ENCODE measurements around the gene EPG5.
A peak's percentile ranks its signal among the peaks of the same experiment; 100 is the strongest.
"Not testable (repeated sequence)": the region's sequence is repeated elsewhere in the genome, so short reads cannot be mapped to it uniquely, and the experiment has no call there.

Gene EPG5

GRCh38 chr18:45826084-45826483 lies 141.0 kb downstream of the EPG5 start:
- intact Hi-C loops (cut with micrococcal nuclease): no loop called here
- no peaks in the 10 kb centered on the region for H3K9me3 Mint-ChIP-seq
- H3K4me3 Mint-ChIP-seq: no peak overlapping the region
- peak overlapping the region; percentile 92 for H3K27ac Mint-ChIP-seq
- no peaks in the 10 kb centered on the region for H3K36me3 Mint-ChIP-seq (ENCODE audit: low read depth)
- H3K4me1 Mint-ChIP-seq (ENCODE audit: low read depth): peaks cover 64% of the 10 kb centered on the region
- no peaks in the 10 kb centered on the region for H3K27me3 Mint-ChIP-seq

GRCh38 chr18:45825258-45826044 lies 141.7 kb downstream of the EPG5 start, which contains the start of gene SIGLEC15:
Gene SIGLEC15, plus strand, starts transcription at chr18:45825675. Its CDS starts 54 bp downstream, at chr18:45825729.
- Mint-ChIP-seq H3K4me3 (no peak within 1 kb of the TSS), H3K36me3 (ENCODE audit: low read depth) (no peaks in the 10 kb centered on the region), H3K27me3 (no peaks in the 10 kb centered on the region), H3K27ac (peak within 1 kb of the TSS; percentile 92), H3K4me1 (ENCODE audit: low read depth) (peaks cover 64% of the 10 kb centered on the region), H3K9me3 (no peaks in the 10 kb centered on the region)
- intact Hi-C loops (cut with micrococcal nuclease): no loop called here

- H3K36me3 Mint-ChIP-seq (ENCODE audit: low read depth): no peaks in the 10 kb centered on the region
- H3K9me3 Mint-ChIP-seq: no peaks in the 10 kb centered on the region
- H3K27me3 Mint-ChIP-seq: no peaks in the 10 kb centered on the region
- no peak overlapping the region for H3K27ac Mint-ChIP-seq
- peaks cover 48% of the 10 kb centered on the region for H3K4me1 Mint-ChIP-seq (ENCODE audit: low read depth)
- no peak overlapping the region for H3K4me3 Mint-ChIP-seq
- intact Hi-C loops (cut with micrococcal nuclease): no loop called here
These were observed 145.4 kb downstream of the EPG5 start for GRCh38 chr18:45821711-45822110.

GRCh38 chr18:45821026-45821425 lies 146.1 kb downstream of the EPG5 start:
- H3K4me1 Mint-ChIP-seq (ENCODE audit: low read depth): peaks cover 42% of the 10 kb centered on the region
- intact Hi-C loops (cut with micrococcal nuclease): no loop called here
- no peak overlapping the region for H3K27ac Mint-ChIP-seq
- H3K4me3 Mint-ChIP-seq: no peak overlapping the region
- H3K27me3 Mint-ChIP-seq: no peaks in the 10 kb centered on the region
- no peaks in the 10 kb centered on the region for H3K36me3 Mint-ChIP-seq (ENCODE audit: low read depth)
- H3K9me3 Mint-ChIP-seq: no peaks in the 10 kb centered on the region

- H3K4me3 Mint-ChIP-seq: no peak overlapping the region
- intact Hi-C loops (cut with micrococcal nuclease): no loop called here
These were observed 146.9 kb downstream of the EPG5 start for GRCh38 chr18:45820106-45820745.

GRCh38 chr18:45818765-45819164 lies 148.4 kb downstream of the EPG5 start:
- H3K36me3 Mint-ChIP-seq (ENCODE audit: low read depth); intact Hi-C loops (cut with micrococcal nuclease): not testable (repeated sequence)

More at GRCh38 chr18:45820106-45820745, 146.9 kb downstream of the EPG5 start:
- H3K9me3 Mint-ChIP-seq: no peaks in the 10 kb centered on the region
- peaks cover 34% of the 10 kb centered on the region for H3K4me1 Mint-ChIP-seq (ENCODE audit: low read depth)
- peak overlapping the region; percentile 44 for H3K27ac Mint-ChIP-seq
- no peaks in the 10 kb centered on the region for H3K27me3 Mint-ChIP-seq
- H3K36me3 Mint-ChIP-seq (ENCODE audit: low read depth): no peaks in the 10 kb centered on the region

GRCh38 chr18:45817543-45817942 lies 149.6 kb downstream of the EPG5 start:
- Mint-ChIP-seq H3K9me3 (no peaks in the 10 kb centered on the region), H3K27me3 (no peaks in the 10 kb centered on the region), H3K27ac (no peak overlapping the region), H3K36me3 (ENCODE audit: low read depth) (no peaks in the 10 kb centered on the region), H3K4me3 (no peak overlapping the region), H3K4me1 (ENCODE audit: low read depth) (peaks cover 23% of the 10 kb centered on the region)
- intact Hi-C loops (cut with micrococcal nuclease): no loop called here

More at GRCh38 chr18:45818765-45819164, 148.4 kb downstream of the EPG5 start:
- not testable (repeated sequence) for H3K4me3 Mint-ChIP-seq, H3K27ac Mint-ChIP-seq, H3K27me3 Mint-ChIP-seq, H3K9me3 Mint-ChIP-seq
- H3K4me1 Mint-ChIP-seq (ENCODE audit: low read depth): peaks cover 23% of the 10 kb centered on the region

GRCh38 chr18:45814733-45815132 lies 152.4 kb downstream of the EPG5 start:
- H3K9me3 Mint-ChIP-seq; H3K36me3 Mint-ChIP-seq (ENCODE audit: low read depth); H3K27ac Mint-ChIP-seq; intact Hi-C loops (cut with micrococcal nuclease); H3K27me3 Mint-ChIP-seq; H3K4me3 Mint-ChIP-seq: not testable (repeated sequence)
- H3K4me1 Mint-ChIP-seq (ENCODE audit: low read depth): peaks cover 20% of the 10 kb centered on the region

- H3K4me3 Mint-ChIP-seq; H3K36me3 Mint-ChIP-seq (ENCODE audit: low read depth); H3K27ac Mint-ChIP-seq; intact Hi-C loops (cut with micrococcal nuclease); H3K27me3 Mint-ChIP-seq; H3K9me3 Mint-ChIP-seq: not testable (repeated sequence)
- peaks cover 34% of the 10 kb centered on the region for H3K4me1 Mint-ChIP-seq (ENCODE audit: low read depth)
These were observed 160.0 kb downstream of the EPG5 start for GRCh38 chr18:45807144-45807543.

- Mint-ChIP-seq H3K36me3 (ENCODE audit: low read depth) (no peaks in the 10 kb centered on the region), H3K4me1 (ENCODE audit: low read depth) (peaks cover 42% of the 10 kb centered on the region), H3K27ac (no peak overlapping the region), H3K9me3 (peaks cover 9% of the 10 kb centered on the region), H3K4me3 (no peak overlapping the region), H3K27me3 (peaks cover 8% of the 10 kb centered on the region)
- intact Hi-C loops (cut with micrococcal nuclease): no loop called here
These were observed 160.9 kb downstream of the EPG5 start for GRCh38 chr18:45806226-45806625.

GRCh38 chr18:45805551-45805950 lies 161.6 kb downstream of the EPG5 start:
- intact Hi-C loops (cut with micrococcal nuclease): no loop called here
- H3K4me1 Mint-ChIP-seq (ENCODE audit: low read depth): peaks cover 39% of the 10 kb centered on the region
- H3K36me3 Mint-ChIP-seq (ENCODE audit: low read depth): no peaks in the 10 kb centered on the region
- no peak overlapping the region for H3K27ac Mint-ChIP-seq
- H3K9me3 Mint-ChIP-seq: peaks cover 9% of the 10 kb centered on the region
- H3K4me3 Mint-ChIP-seq: no peak overlapping the region
- H3K27me3 Mint-ChIP-seq: peaks cover 8% of the 10 kb centered on the region

GRCh38 chr18:45802814-45803492 lies 164.2 kb downstream of the EPG5 start:
- peaks cover 5% of the 10 kb centered on the region for H3K27me3 Mint-ChIP-seq
- intact Hi-C loops (cut with micrococcal nuclease): no loop called here
- H3K4me1 Mint-ChIP-seq (ENCODE audit: low read depth): peaks cover 39% of the 10 kb centered on the region
- peaks cover 17% of the 10 kb centered on the region for H3K9me3 Mint-ChIP-seq
- no peak overlapping the region for H3K4me3 Mint-ChIP-seq
- no peak overlapping the region for H3K27ac Mint-ChIP-seq
- no peaks in the 10 kb centered on the region for H3K36me3 Mint-ChIP-seq (ENCODE audit: low read depth)

GRCh38 chr18:45801416-45802004 lies 165.6 kb downstream of the EPG5 start:
- no peaks in the 10 kb centered on the region for H3K36me3 Mint-ChIP-seq (ENCODE audit: low read depth)
- peaks cover 1% of the 10 kb centered on the region for H3K27me3 Mint-ChIP-seq
- no peak overlapping the region for H3K4me3 Mint-ChIP-seq
- peaks cover 17% of the 10 kb centered on the region for H3K9me3 Mint-ChIP-seq
- peaks cover 26% of the 10 kb centered on the region for H3K4me1 Mint-ChIP-seq (ENCODE audit: low read depth)
- H3K27ac Mint-ChIP-seq: no peak overlapping the region
- intact Hi-C loops (cut with micrococcal nuclease): no loop called here
